ENCODE measurements around the gene MGAT5.
"Not testable (repeated sequence)": the region's sequence is repeated elsewhere in the genome, so short reads cannot be mapped to it uniquely, and the experiment has no call there.

MGAT5 gene

DNA sequence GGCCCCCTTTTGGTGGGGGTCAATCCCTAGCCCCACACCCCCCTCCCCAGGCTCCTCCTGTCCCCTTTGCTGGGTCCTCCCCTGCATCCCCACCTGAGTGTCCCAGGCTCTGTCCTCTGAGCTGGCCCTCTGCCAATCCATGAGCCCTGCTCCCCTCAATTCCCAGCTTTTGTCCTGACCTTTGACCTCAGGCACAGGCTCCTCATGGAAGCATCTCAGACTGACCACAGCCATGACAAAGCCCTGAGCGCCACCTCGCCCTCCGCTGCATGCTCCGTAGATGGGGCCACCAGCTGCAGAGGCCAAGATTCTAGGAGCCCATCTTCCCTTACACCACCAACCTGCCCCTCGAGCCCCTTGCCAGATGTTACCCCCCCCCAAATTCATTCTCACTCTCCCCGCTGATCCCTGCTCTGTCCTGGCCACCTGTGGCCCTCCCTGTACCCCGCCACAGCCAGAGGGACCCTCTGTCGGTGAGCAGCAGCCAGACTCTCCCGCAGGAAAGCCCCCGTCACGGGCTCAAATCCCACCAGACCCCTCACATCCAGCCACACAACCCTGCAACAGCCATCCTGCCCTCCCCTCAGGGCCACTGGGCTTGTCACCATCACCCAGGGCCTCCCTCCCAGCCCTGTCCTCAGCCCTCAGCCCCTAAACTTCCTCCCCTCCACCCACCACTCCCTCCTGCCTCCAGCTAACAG is 206.0 kb downstream of the MGAT5 start:
- DNase-seq (ENCODE audit: insufficient read length, low spot score) (no peak), FAIRE-seq (no peak)

DNA sequence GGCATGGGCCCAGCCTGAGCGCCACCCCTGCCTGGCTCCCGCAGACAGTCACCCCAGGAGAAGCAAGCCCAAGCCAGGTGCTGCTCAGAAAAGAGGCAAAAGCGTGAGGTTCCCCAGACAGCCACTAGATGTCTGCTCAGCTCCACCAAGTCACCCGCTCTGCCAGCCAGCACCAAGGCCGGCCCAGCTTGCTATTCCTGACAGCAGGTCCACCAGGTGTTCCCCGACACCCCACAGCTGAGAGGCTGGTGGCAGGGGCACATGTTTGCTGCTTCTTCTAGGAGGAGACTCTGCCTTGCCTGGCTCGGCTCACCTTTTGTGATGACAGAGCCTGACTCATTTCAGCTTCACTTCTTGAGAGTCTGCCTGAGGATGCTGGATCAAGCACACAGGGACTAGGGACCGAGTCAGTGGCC is 206.7 kb downstream of the MGAT5 start:
- no peak for FAIRE-seq
- peak; percentile 52 for DNase-seq (ENCODE audit: insufficient read length, low spot score)

DNA sequence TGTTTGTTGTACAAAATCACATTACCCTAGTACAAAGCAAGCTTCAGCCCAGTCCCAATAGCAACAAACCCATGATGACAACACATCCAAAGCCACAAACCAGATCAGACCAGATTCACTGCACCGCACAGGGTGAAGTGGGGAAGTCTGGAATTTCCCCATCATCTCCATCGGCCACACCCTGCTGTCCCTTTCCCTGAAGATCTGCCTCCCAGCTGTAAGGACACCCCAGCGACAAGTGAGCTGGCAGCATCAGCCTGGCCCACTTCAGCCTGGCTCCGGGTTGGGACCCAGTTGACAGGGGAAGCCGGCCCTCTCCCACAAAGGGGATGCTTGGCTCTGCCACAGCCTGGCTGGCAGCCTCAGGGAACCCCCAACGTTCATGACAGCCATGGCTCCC is 207.6 kb downstream of the MGAT5 start:
- DNase-seq (ENCODE audit: insufficient read length, low spot score) = no peak
- FAIRE-seq = no peak

DNA sequence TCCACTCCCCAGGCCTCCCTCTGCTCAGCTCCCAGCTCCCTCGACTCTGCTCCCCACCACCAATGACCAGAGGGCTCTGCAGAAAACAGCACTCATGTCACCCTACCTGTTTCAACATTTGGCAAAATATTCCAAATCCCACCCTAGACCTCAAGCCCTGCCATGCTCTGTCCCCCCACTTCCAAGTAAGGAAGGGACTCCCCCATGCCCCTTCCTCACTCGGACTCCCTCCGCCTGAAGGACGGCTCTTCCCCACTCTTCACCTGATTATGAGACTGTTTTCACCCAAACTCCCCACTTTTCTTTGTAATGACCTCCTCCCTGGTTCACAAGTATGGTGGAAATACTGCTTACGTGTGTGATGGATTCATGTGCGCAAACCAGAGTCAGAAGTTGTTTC is 208.4 kb downstream of the MGAT5 start:
- no peak for FAIRE-seq
- no peak for DNase-seq (ENCODE audit: insufficient read length, low spot score)

DNA sequence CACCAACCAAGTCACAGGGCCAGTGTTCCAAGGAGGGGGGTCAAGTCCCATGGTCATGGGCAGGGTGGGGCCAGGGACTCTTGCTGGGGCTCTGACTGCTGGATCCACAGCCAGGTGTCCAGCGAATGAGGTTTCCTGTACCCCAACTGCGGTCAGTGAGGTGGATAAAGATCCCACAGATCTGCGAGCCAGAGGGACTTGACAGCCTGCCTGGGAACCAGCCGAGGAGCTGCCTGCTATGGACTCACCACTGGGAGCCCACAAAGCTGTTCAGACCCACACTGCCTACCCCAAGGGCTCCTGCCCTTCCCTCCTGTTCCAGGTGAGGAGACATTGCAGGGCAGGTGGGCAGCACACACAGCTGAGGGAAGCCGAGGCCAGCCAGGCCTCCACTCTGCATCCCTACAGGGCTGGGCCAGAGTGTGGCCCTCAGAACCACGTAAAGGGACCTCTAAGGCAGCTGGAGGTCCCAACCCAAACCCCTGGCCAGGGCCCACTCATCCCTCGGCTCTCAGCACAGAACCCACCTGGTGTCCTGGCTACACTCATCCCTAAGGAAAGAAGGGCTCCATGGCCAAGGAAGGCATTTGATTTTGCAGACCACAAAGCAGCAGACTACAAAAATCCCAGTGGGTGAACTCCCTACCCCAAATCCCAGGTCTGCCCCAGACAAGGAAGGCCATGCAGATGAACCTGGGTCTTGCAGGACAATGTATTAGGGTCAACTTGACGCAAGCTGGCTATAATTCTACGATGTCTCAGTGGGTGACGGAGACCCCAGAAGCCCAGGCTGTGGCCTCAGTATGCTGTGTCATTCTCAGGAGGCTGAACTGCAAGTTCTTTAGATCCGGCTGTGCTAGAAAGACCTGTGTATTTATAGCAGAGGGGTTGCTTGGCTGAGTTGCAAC is 209.2 kb downstream of the MGAT5 start:
- DNase-seq (ENCODE audit: insufficient read length, low spot score) = no peak
- no peak for FAIRE-seq

- DNase-seq (ENCODE audit: insufficient read length, low spot score) = no peak
Measured at GRCh38 chr2:134463699-134464022, 209.8 kb downstream of the MGAT5 start.

DNA sequence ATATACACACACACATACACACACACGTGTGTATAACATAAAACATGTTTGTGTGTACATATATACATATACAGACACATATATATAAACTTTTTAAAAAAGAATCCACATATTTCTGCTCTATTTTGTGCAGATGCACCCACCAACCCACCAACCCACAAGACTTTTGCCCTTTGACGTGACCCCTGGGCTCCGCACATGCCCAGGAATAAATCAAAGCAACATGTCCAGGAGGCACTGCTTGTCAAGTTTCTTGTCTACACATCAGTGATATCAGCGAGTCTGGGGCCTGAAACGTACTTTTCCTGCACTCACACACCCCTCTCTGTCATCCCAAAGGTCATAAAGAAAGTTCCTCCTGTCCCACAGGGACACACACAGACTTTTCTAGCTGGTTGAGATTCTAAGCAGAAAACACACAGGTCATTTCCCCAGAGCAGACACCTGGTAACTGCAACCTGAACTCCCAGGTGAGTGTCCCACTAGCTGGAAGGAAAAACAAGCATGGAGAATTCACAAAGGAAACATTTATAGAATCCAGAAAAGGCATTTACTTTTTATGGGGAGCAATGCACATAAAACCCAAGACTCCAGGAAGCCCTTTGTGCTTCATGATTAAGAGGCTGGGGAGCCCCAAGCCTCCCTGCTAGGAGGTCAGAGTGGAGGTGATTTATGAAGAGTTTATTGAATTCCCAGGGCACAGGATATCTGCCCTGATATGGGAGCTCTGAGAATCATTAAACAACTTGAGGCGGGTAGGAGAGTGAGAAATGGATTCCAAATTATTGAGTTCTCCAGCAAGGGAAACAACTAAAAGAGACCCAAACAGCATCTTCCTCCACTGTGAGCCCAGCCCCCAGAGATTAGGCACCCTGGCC is 211.6 kb downstream of the MGAT5 start:
- no peak for FAIRE-seq
- no peak for DNase-seq (ENCODE audit: insufficient read length, low spot score)

More at GRCh38 chr2:134463699-134464022, 209.8 kb downstream of the MGAT5 start:
- no peak for FAIRE-seq

- DNase-seq (ENCODE audit: insufficient read length, low spot score) (peak; percentile 28), FAIRE-seq (no peak)
Measured at GRCh38 chr2:134466141-134466540, 212.3 kb downstream of the MGAT5 start.

DNA sequence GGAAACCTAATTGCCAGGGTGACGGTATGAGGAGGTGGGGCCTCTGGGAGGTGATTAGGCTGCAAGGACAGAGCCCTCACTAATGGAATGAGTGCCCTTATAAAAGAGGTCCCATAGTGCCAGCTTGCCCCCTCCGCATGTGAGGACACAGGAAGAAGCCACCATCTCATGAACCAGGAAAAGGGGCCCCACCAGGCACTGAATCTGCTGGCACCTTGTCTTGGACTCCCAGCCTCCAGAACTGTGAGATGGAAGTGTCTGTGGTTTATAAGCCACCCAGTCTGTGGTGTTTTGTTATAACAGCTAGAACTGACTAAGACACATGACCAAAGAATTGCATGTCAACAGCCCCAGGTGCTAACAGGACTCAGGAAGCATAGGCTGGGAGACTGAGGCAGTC is 214.3 kb downstream of the MGAT5 start:
- DNase-seq (ENCODE audit: insufficient read length, low spot score) (no peak), FAIRE-seq (no peak)

DNA sequence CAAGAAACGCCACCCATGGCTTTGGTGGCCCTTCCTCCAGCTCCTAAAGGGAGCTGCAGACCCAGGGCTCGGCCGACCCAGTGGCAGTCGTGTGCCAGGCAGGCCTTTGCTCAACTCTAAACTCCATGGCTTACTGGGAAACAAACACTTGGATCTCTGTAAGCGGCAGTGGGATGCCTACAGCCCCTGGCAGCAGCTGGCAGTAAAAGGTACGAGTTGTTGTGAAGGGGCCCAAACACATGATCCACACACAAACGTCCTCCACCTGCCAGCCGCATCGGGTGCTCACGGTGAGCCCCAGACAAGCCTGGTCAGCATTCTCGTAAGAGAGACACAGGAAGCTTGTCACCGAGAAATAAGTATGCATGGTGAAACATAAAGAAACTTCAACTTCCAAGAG is 214.9 kb downstream of the MGAT5 start:
- FAIRE-seq (no peak), DNase-seq (ENCODE audit: insufficient read length, low spot score) (no peak)

DNA sequence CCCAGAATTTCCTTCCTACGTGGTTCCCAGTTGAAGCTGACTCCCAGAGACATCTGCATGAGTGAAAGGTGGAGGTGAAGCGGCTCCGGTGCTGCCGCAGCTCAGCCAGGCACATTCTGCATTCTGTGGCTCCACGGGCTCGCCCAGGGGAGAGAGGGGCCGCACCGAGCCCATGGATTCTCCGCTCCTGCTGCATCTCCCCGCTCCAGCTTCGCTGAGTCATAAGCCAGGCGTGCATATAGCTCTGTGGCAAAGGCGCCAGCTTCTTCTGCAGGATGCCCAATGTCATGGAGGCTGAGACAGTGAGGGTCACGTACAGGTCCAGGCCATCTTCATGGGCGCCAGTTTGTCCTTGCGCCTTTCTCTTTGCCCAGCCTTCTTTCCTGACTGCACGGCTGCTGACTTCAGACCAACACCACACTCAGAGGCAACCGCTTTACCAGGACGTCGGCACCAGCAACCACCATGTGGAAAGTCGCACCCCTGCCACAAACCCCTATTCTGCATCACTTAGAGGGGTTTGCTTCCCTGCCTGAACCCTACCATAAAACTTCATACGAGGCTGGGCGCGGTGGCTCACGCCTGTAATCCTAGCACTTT is 215.7 kb downstream of the MGAT5 start:
- DNase-seq (ENCODE audit: insufficient read length, low spot score) (no peak), FAIRE-seq (no peak)

- no peak for FAIRE-seq
- no peak for DNase-seq (ENCODE audit: insufficient read length, low spot score)
Measured at GRCh38 chr2:134470561-134471168, 216.8 kb downstream of the MGAT5 start.

DNA sequence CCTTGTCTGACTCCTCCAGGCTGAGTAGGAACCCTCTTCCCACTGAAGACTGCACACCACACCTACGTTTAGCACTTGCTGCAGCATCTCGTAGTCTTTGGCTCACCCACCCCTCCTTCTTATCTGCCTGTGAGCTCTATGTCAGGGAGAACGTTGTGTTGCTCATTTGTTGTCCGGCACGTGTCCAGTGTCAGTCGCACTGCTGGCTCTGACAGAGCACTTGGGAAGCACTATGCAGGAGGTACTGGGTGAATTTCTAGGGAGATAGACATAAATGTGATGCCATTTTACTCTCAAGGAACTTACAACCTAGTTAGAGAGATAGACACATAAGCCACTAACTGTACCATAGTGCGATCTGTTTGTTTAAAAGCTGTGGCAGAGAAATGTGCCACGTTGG is 223.1 kb downstream of the MGAT5 start:
- not testable (repeated sequence) for DNase-seq (ENCODE audit: insufficient read length, low spot score); FAIRE-seq

DNA sequence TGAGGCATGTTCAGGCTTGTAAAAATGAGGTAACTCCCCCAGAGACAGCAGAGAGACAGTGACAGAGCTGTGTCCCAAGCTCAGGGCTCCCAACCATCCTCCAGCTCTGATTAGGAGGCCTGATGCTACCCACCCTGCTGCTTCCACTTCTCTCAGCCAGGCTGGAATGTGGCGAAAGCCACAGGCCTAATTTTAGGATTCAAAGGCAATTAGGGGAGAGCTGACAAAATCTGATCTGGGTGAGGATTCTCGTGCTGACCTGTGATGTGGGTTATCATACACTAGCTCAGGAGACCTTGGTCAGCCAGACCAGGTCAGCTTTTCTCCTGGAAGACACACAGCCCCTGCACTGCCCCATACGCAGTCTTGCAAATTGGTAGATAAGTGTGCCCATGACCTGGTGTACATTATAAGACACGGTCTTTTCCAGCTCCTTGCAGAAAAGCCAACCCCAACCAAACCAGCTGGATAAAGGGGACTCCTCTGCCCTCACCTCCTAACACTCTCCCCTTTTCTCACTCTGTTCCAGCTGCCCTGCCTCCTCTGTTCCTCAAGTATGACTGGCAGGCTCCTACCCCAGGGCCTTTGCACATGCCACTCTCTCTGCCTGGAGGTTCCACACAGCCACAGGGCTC is 225.9 kb downstream of the MGAT5 start:
- FAIRE-seq = no peak
- DNase-seq (ENCODE audit: insufficient read length, low spot score) = no peak

- DNase-seq (ENCODE audit: insufficient read length, low spot score) (no peak), FAIRE-seq (no peak)
Measured at GRCh38 chr2:134482131-134482723, 228.4 kb downstream of the MGAT5 start.

DNA sequence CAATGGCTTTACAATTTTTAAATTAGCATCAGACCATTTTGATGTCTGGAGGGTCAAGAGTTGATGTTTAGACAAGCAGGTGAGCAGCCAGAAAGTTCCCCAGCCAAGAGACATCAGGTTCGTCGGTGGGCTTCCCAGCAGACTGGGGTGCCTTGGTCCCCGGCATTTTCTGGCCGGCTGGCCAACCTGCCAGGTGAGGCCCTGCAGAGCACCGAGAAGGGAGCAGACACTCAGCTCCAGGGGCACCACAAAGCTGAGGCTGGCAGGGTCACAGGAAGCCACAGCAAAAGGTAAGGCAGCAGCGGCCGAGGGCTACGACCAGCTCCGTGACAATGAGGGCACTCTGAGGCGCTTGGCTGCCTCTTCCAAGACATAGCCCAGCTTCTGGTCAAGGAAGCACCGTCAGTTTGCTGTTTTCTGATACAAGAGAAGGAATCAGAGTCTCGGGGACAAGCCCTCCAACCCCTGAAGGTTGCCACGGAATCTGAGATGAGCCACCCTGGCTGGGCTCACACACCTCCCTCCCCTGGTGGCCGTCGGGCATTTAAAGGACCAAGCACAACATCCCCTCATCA is 229.0 kb downstream of the MGAT5 start:
- DNase-seq (ENCODE audit: insufficient read length, low spot score) (no peak), FAIRE-seq (no peak)

DNA sequence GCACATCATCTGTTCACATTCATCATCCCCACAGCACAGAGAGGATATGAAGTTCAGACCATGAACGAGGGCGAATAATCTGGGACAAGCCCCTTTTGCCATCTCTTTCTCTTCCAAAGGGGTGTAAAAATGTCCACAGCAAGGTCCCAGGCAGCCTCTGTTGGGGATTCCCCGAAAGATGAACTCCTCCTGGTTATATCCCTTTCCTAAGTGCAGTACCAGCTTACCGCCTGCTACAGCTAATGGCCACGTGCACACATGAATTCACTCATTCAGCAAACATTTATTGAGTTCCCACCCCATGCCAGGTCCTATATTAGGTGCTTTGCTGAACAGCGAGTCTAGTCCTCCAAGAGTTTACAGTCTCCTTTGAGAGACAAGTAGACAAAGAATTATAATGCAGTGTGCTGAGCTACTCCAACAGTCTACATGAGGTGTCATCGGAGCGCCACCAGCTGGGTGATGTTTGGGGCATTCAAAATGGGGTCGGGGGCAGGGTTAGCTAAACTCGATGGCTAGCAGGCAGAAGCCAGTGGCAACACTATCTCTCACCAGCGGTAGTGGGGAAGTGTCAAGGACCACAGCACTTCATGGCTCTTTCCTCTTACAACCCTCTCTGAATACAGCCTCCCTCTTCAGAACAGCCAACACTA is 236.0 kb downstream of the MGAT5 start:
- FAIRE-seq (no peak), DNase-seq (ENCODE audit: insufficient read length, low spot score) (no peak)

GRCh38 chr2:134490559-134490958 is 236.7 kb downstream of the MGAT5 start:
- DNase-seq (ENCODE audit: insufficient read length, low spot score) (no peak), FAIRE-seq (no peak)

- no peak for FAIRE-seq
- no peak for DNase-seq (ENCODE audit: insufficient read length, low spot score)
Measured at GRCh38 chr2:134491022-134491421, 237.2 kb downstream of the MGAT5 start.
